ENCODE data around the gene LAMA4.

DNA sequence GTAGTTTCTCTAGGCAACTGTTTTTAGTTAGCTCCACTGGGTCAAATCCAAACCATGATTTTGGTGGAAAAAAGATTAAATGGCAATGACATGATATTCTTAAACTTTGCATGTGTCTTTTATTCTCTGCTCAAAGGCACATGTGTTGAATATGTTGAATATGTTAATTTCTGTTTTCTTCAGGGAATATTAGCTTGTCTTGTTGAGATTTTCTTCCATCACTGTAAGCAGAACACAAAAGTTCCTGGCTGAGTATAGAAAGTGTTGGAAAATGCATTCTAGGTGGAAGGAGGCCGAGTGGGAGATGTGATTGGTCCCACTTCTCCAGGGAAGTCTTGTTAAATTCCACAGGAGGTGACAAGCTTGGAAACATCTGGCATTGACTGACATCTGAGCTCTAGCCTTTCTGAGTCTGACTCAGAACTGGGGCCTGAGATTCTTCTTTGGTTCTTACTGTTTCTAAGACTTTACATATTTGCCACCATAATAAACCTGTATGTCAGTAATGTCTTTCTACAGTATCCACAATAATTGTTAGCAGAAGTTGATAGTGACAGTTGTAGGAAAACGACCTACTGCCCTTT is 81.1 kb downstream of the LAMA4 start:
- TF ChIP-seq, protein P1, sequence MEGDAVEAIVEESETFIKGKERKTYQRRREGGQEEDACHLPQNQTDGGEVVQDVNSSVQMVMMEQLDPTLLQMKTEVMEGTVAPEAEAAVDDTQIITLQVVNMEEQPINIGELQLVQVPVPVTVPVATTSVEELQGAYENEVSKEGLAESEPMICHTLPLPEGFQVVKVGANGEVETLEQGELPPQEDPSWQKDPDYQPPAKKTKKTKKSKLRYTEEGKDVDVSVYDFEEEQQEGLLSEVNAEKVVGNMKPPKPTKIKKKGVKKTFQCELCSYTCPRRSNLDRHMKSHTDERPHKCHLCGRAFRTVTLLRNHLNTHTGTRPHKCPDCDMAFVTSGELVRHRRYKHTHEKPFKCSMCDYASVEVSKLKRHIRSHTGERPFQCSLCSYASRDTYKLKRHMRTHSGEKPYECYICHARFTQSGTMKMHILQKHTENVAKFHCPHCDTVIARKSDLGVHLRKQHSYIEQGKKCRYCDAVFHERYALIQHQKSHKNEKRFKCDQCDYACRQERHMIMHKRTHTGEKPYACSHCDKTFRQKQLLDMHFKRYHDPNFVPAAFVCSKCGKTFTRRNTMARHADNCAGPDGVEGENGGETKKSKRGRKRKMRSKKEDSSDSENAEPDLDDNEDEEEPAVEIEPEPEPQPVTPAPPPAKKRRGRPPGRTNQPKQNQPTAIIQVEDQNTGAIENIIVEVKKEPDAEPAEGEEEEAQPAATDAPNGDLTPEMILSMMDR (IDR thresholded peaks at IDR 0.05) = no peak
- TF ChIP-seq POLR2A (IDR thresholded peaks at IDR 0.05) = no peak
